A673 (cell line): Measurements from ENCODE around the gene MAP4K4. TPM values are rescaled to one million over a fixed set of nuclear protein-coding genes. Genes with fewer than 3 reads are reported as not detected.

Experiments used
- BruUV-seq: library from RNA; stranded (reverse); fragments of 400-500 nt; replicated peaks from 2 replicates; lab custom pipeline; 2021; lab: Mats Ljungman, UMichigan
- CTCF ChIA-PET: fragments of 300-600 bp; sonication (Branson Sonifier 250); formaldehyde crosslinking; loops from one replicate; lab custom pipeline; 2022; ENCODE audit warnings: antibody characterized with exemption; lab: Charles Lee
- POLR2A ChIA-PET: fragments of 300-600 bp; sonication (Branson Sonifier 250); formaldehyde crosslinking; loops from one replicate; lab custom pipeline; 2022; ENCODE audit warnings: antibody characterized with exemption; ENCODE audit not compliant: low non-redundant PET; lab: Charles Lee
- DNase-seq: peaks from one replicate; pipeline ENCODE4 v3.0.0-alpha.2; 2015; ENCODE audit warnings: low spot score
- H3K27ac ChIP-seq: fragments of 200-600 bp; sonication (generic); 2 replicates; pipeline ENCODE4 v1.5.1; 2016; ENCODE audit warnings: mixed run types, low read depth, mild to moderate bottlenecking, mixed read lengths, antibody characterized with exemption, low read length; ENCODE audit not compliant: poor library complexity, severe bottlenecking
- H3K27me3 ChIP-seq: fragments of 200-600 bp; sonication (generic); replicated peaks from 2 replicates; pipeline ENCODE4 v1.6.1; 2017; ENCODE audit warnings: mixed run types, low read depth, mild to moderate bottlenecking, mixed read lengths, antibody characterized with exemption, low read length; ENCODE audit not compliant: insufficient read depth, poor library complexity
- H3K36me3 ChIP-seq: fragments of 200-600 bp; sonication (generic); 2 replicates; pipeline ENCODE4 v1.6.1; 2016; ENCODE audit warnings: mixed run types, mild to moderate bottlenecking, mixed read lengths, antibody characterized with exemption, low read length; ENCODE audit not compliant: insufficient read depth, poor library complexity, severe bottlenecking
- H3K4me1 ChIP-seq: fragments of 200-600 bp; sonication (generic); 2 replicates; pipeline ENCODE4 v1.6.1; 2017; ENCODE audit warnings: mixed run types, mild to moderate bottlenecking, mixed read lengths, antibody characterized with exemption, low read length; ENCODE audit not compliant: insufficient read depth, poor library complexity, severe bottlenecking
- H3K4me3 ChIP-seq: fragments of 200-600 bp; sonication (generic); 2 replicates; pipeline ENCODE4 v1.5.1; 2016; ENCODE audit warnings: low read depth, mixed run types, mild to moderate bottlenecking, mixed read lengths, low read length; ENCODE audit not compliant: poor library complexity, severe bottlenecking
- H3K9me3 ChIP-seq: fragments of 200-600 bp; sonication (generic); 2 replicates; pipeline ENCODE4 v1.6.1; 2016; ENCODE audit warnings: mixed run types, low read depth, mild to moderate bottlenecking, mixed read lengths, antibody characterized with exemption, low read length; ENCODE audit not compliant: poor library complexity, severe bottlenecking
- CTCF ChIP-seq: fragments of 300-800, 200-600 bp; sonication (generic); conservative IDR thresholded peaks from 2 replicates; pipeline ENCODE4 v1.5.1; 2017; ENCODE audit warnings: low read depth, mild to moderate bottlenecking, antibody characterized with exemption, low read length, moderate library complexity, mixed read lengths
- EZH2 ChIP-seq: fragments of 200-600 bp; sonication (generic); IDR thresholded peaks from 2 replicates; pipeline ENCODE4 v1.6.1; 2017; ENCODE audit warnings: borderline replicate concordance, low read depth, mild to moderate bottlenecking, mixed read lengths, antibody characterized with exemption, low read length; ENCODE audit not compliant: poor library complexity, severe bottlenecking
- intact Hi-C: fragments of 100-400 bp; cut with micrococcal nuclease; formaldehyde crosslinking; loops from one replicate; pipeline ENCODE4 v1.10.0; 2022; ENCODE audit not compliant: unreplicated experiment
- total RNA-seq: library from RNA; stranded (reverse); gene quantifications from 2 replicates; pipeline ENCODE4 v1.2.3, GENCODE V29; 2021

Gene MAP4K4
- total RNA-seq, 1 experiment from 2014 or later = 157 TPM

GRCh38 chr2:101855776-101856175 lies 158.3 kb downstream of the MAP4K4 start:
- Histone ChIP-seq H3K27me3 (no peaks in the 10 kb centered on the region), H3K27ac (no peak overlapping the region), H3K4me3 (no peak overlapping the region), H3K9me3 (no peaks in the 10 kb centered on the region), H3K4me1 (peaks cover 6% of the 10 kb centered on the region), H3K36me3 (peaks cover 18% of the 10 kb centered on the region)
- CTCF ChIA-PET = no interaction called here
- POLR2A ChIA-PET = no interaction called here
- no TSS peak for BruUV-seq
- no peak for DNase-seq
- intact Hi-C loops = no loop called here
- TF ChIP-seq EZH2 (no peak), CTCF (no peak)

- H3K4me1 ChIP-seq = no peaks in the 10 kb centered on the region
- ChIA-PET CTCF (no interaction called here), POLR2A (no interaction called here)
- no TSS peak for BruUV-seq
- peaks cover 24% of the 10 kb centered on the region for H3K36me3 ChIP-seq
- no peaks in the 10 kb centered on the region for H3K27me3 ChIP-seq
- intact Hi-C loops = no loop called here
- no peak overlapping the region for H3K27ac ChIP-seq
- no peaks in the 10 kb centered on the region for H3K9me3 ChIP-seq
- no peak for DNase-seq
- TF ChIP-seq EZH2 (no peak), CTCF (no peak)
- H3K4me3 ChIP-seq = no peak overlapping the region
Measured at GRCh38 chr2:101858246-101858645, 160.7 kb downstream of the MAP4K4 start.

- ChIA-PET CTCF (no interaction called here), POLR2A (no interaction called here)
- TF ChIP-seq EZH2 (no peak), CTCF (no peak)
- H3K9me3 ChIP-seq = no peaks in the 10 kb centered on the region
- H3K27ac ChIP-seq = no peak overlapping the region
- no peak for DNase-seq
- intact Hi-C loops = no loop called here
- H3K4me1 ChIP-seq = no peaks in the 10 kb centered on the region
- no peaks in the 10 kb centered on the region for H3K27me3 ChIP-seq
- peaks cover 29% of the 10 kb centered on the region for H3K36me3 ChIP-seq
- BruUV-seq = no TSS peak
- no peak overlapping the region for H3K4me3 ChIP-seq
Measured at GRCh38 chr2:101858910-101859309, 161.4 kb downstream of the MAP4K4 start.
